Activated CD8-positive, alpha-beta T cell treated with anti-CD3 and anti-CD28 coated beads for 36 hours (primary cell): ENCODE measurements around the gene NOL4L. TPM values are rescaled to one million over a fixed set of nuclear protein-coding genes. Genes with fewer than 3 reads are reported as not detected.

ENCODE experiments used
- ATAC-seq: fragments of 200-7000 bp; cut with Tn5 transposase; one replicate; pipeline ENCODE4 v1.10.0; 2021; ENCODE audit warnings: mild to moderate bottlenecking, moderate library complexity
- CTCF ChIA-PET: fragments of 350-600 bp; sonication (Branson Sonifier 250); formaldehyde crosslinking; loops from one replicate; lab custom pipeline; 2021; ENCODE audit warnings: antibody characterized with exemption; lab: Charles Lee
- POLR2A ChIA-PET: fragments of 350-600 bp; sonication (Branson Sonifier 250); formaldehyde crosslinking; loops from one replicate; lab custom pipeline; 2021; ENCODE audit warnings: antibody characterized with exemption; lab: Charles Lee
- DNase-seq: peaks from one replicate; pipeline ENCODE4 v3.0.0-alpha.2; 2020
- H3K27ac Mint-ChIP-seq: one replicate; pipeline ENCODE4 v1.8.0; 2021; ENCODE audit warnings: mild to moderate bottlenecking, mixed read lengths
- H3K27me3 Mint-ChIP-seq: one replicate; pipeline ENCODE4 v1.8.0; 2021; ENCODE audit warnings: mixed read lengths
- H3K36me3 Mint-ChIP-seq: one replicate; pipeline ENCODE4 v1.8.0; 2021; ENCODE audit warnings: low read depth, mixed read lengths
- H3K4me1 Mint-ChIP-seq: one replicate; pipeline ENCODE4 v1.8.0; 2021; ENCODE audit warnings: low read depth, mixed read lengths
- H3K4me3 Mint-ChIP-seq: one replicate; pipeline ENCODE4 v1.8.0; 2021; ENCODE audit warnings: mild to moderate bottlenecking, moderate library complexity, mixed read lengths
- H3K9me3 Mint-ChIP-seq: one replicate; pipeline ENCODE4 v1.8.0; 2021; ENCODE audit warnings: mixed read lengths
- intact Hi-C: fragments of 100-400 bp; cut with micrococcal nuclease; formaldehyde crosslinking; loops from one replicate; pipeline ENCODE4 v1.10.0; 2022
- total RNA-seq, 2 experiments: library from RNA; stranded (reverse); gene quantifications; one replicate each; pipeline ENCODE4 v1.2.3, GENCODE V29; 2021
- TF ChIP-seq, protein P1 (sequence below): fragments of 200-600 bp; IDR thresholded peaks from one replicate; pipeline ENCODE4 v1.8.0; 2022; ENCODE audit warnings: antibody characterized with exemption, mild to moderate bottlenecking

NOL4L gene
- total RNA-seq, 2 experiments from 2014 or later: 23.3 to 23.9 TPM

GRCh38 chr20:32621071-32621890 lies 36.1 kb upstream of the NOL4L start:
- intact Hi-C loops: no loop called here

DNA sequence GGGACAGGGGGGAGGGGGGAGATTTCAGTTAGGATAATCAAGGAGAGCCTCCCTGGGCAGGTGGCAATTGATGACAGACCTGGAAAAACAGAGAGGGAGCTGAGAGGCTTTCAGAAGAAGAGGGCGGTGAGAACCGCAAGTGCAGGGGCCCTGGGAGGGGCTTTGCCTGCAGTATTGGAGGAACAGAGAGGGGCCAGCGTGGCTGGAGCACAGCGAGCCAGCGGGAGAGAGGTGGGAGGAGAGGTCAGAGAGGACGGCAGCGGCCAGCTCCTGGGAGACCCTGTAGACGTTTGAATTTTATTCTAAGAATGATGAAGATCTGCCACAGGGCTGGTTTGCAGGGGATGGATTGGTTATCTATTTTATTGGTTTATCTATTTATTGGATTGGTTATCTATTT lies 34.5 kb upstream of the NOL4L start:
- no peaks in the 10 kb centered on the region for H3K36me3 Mint-ChIP-seq
- TF ChIP-seq, protein P1, sequence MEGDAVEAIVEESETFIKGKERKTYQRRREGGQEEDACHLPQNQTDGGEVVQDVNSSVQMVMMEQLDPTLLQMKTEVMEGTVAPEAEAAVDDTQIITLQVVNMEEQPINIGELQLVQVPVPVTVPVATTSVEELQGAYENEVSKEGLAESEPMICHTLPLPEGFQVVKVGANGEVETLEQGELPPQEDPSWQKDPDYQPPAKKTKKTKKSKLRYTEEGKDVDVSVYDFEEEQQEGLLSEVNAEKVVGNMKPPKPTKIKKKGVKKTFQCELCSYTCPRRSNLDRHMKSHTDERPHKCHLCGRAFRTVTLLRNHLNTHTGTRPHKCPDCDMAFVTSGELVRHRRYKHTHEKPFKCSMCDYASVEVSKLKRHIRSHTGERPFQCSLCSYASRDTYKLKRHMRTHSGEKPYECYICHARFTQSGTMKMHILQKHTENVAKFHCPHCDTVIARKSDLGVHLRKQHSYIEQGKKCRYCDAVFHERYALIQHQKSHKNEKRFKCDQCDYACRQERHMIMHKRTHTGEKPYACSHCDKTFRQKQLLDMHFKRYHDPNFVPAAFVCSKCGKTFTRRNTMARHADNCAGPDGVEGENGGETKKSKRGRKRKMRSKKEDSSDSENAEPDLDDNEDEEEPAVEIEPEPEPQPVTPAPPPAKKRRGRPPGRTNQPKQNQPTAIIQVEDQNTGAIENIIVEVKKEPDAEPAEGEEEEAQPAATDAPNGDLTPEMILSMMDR: no peak
- POLR2A ChIA-PET: no interaction called here
- no peaks in the 10 kb centered on the region for H3K27me3 Mint-ChIP-seq
- no peaks in the 10 kb centered on the region for H3K9me3 Mint-ChIP-seq
- no peak for DNase-seq
- H3K4me3 Mint-ChIP-seq: no peak overlapping the region
- no peak for ATAC-seq
- no peak overlapping the region for H3K27ac Mint-ChIP-seq
- CTCF ChIA-PET: interaction anchor here (1.6 kb wide), 1 partner anchor 33 kb away, joined by 3 read pairs; no protein-coding TSS in a partner anchor
- H3K4me1 Mint-ChIP-seq: peaks cover 2% of the 10 kb centered on the region
- intact Hi-C loops: no loop called here

More at GRCh38 chr20:32621071-32621890, 36.1 kb upstream of the NOL4L start:
- Mint-ChIP-seq H3K9me3 (no peaks in the 10 kb centered on the region), H3K4me3 (no peak overlapping the region), H3K36me3 (no peaks in the 10 kb centered on the region), H3K27ac (no peak overlapping the region), H3K27me3 (no peaks in the 10 kb centered on the region), H3K4me1 (no peaks in the 10 kb centered on the region)
- no peak for ATAC-seq
- POLR2A ChIA-PET: no interaction called here
- no peak for DNase-seq
- CTCF ChIA-PET: no interaction called here
- TF ChIP-seq, protein P1: no peak

GRCh38 chr20:32614772-32615171 lies 29.6 kb upstream of the NOL4L start:
- intact Hi-C loops: no loop called here
- DNase-seq (no peak), ATAC-seq (no peak)
- no peak overlapping the region for H3K4me3 Mint-ChIP-seq
- ChIA-PET CTCF (interaction anchor here (0.9 to 1.6 kb wide), 2 partner anchors 13 to 59 kb away, joined by 3 to 5 read pairs; partner anchors contain the start of gene C20orf203), POLR2A (no interaction called here)
- peaks cover 2% of the 10 kb centered on the region for H3K4me1 Mint-ChIP-seq
- no peaks in the 10 kb centered on the region for H3K27me3 Mint-ChIP-seq
- TF ChIP-seq, protein P1: no peak
- H3K27ac Mint-ChIP-seq: no peak overlapping the region
- no peaks in the 10 kb centered on the region for H3K9me3 Mint-ChIP-seq
- H3K36me3 Mint-ChIP-seq: no peaks in the 10 kb centered on the region

GRCh38 chr20:32614303-32614702 lies 29.2 kb upstream of the NOL4L start:
- H3K4me3 Mint-ChIP-seq: no peak overlapping the region
- no peak overlapping the region for H3K27ac Mint-ChIP-seq
- no peaks in the 10 kb centered on the region for H3K36me3 Mint-ChIP-seq
- DNase-seq: no peak
- intact Hi-C loops: no loop called here
- POLR2A ChIA-PET: no interaction called here
- no peaks in the 10 kb centered on the region for H3K9me3 Mint-ChIP-seq
- TF ChIP-seq, protein P1: no peak
- CTCF ChIA-PET: no interaction called here
- H3K4me1 Mint-ChIP-seq: peaks cover 2% of the 10 kb centered on the region
- no peaks in the 10 kb centered on the region for H3K27me3 Mint-ChIP-seq
- ATAC-seq: no peak
